Mucosa of stomach (tissue), 1 donor: ENCODE results near the gene RTL5.
"Not testable (repeated sequence)": the region's sequence is repeated elsewhere in the genome, so short reads cannot be mapped to it uniquely, and the experiment has no call there.

Experiments
- H3K27me3 ChIP-seq: one replicate; pipeline ENCODE4 v1.7.0; 2013; ENCODE audit warnings: mild to moderate bottlenecking, low read length; ENCODE audit not compliant: control insufficient read depth, insufficient read depth
- H3K36me3 ChIP-seq: one replicate; pipeline ENCODE4 v1.7.0; 2013; ENCODE audit warnings: low read length; ENCODE audit not compliant: control insufficient read depth, insufficient read depth
- H3K4me1 ChIP-seq: one replicate; pipeline ENCODE4 v1.7.0; 2013; ENCODE audit warnings: mild to moderate bottlenecking, low read length; ENCODE audit not compliant: control insufficient read depth, insufficient read depth
- H3K4me3 ChIP-seq: one replicate; pipeline ENCODE4 v1.7.0; 2013; ENCODE audit warnings: low read length
- H3K9ac ChIP-seq: one replicate; pipeline ENCODE4 v1.7.0; 2013; ENCODE audit warnings: mild to moderate bottlenecking, low read length, moderate library complexity
- H3K9me3 ChIP-seq: one replicate; pipeline ENCODE4 v1.7.0; 2013; ENCODE audit warnings: mild to moderate bottlenecking, low read length, moderate library complexity; ENCODE audit not compliant: control insufficient read depth
- donor health status: Pancreatic carcinoma.

Gene RTL5

GRCh38 chrX:72131317-72132294 is at the start of gene RTL5:
TSS of gene RTL5 (minus strand) at chrX:72131915.
- no peaks in the 10 kb centered on the region for H3K9me3 ChIP-seq
- no peaks in the 10 kb centered on the region for H3K36me3 ChIP-seq
- no peak within 1 kb of the TSS for H3K9ac ChIP-seq
- no peak within 1 kb of the TSS for H3K4me3 ChIP-seq
- H3K27me3 ChIP-seq: peaks cover 9% of the 10 kb centered on the region
- H3K4me1 ChIP-seq: peaks cover 5% of the 10 kb centered on the region

- Histone ChIP-seq H3K4me1 (peaks cover 8% of the 10 kb centered on the region), H3K9ac (no peak overlapping the region), H3K27me3 (no peaks in the 10 kb centered on the region), H3K36me3 (no peaks in the 10 kb centered on the region), H3K4me3 (no peak overlapping the region), H3K9me3 (no peaks in the 10 kb centered on the region)
These were observed 48.8 kb upstream of the RTL5 start for GRCh38 chrX:72180539-72180938.

GRCh38 chrX:72176981-72177380 is 45.3 kb upstream of the RTL5 start:
- no peaks in the 10 kb centered on the region for H3K36me3 ChIP-seq
- peaks cover 4% of the 10 kb centered on the region for H3K4me1 ChIP-seq
- no peaks in the 10 kb centered on the region for H3K9me3 ChIP-seq
- H3K9ac ChIP-seq: no peak overlapping the region
- H3K4me3 ChIP-seq: no peak overlapping the region
- no peaks in the 10 kb centered on the region for H3K27me3 ChIP-seq

GRCh38 chrX:72176289-72176688 is 44.6 kb upstream of the RTL5 start:
- not testable (repeated sequence) for H3K4me3 ChIP-seq, H3K4me1 ChIP-seq, H3K36me3 ChIP-seq, H3K27me3 ChIP-seq, H3K9ac ChIP-seq, H3K9me3 ChIP-seq

- H3K9me3 ChIP-seq: no peaks in the 10 kb centered on the region
- H3K4me3 ChIP-seq: no peak overlapping the region
- H3K4me1 ChIP-seq: no peaks in the 10 kb centered on the region
- H3K9ac ChIP-seq: no peak overlapping the region
- no peaks in the 10 kb centered on the region for H3K27me3 ChIP-seq
- no peaks in the 10 kb centered on the region for H3K36me3 ChIP-seq
These were observed 37.5 kb upstream of the RTL5 start for GRCh38 chrX:72169008-72169728.

GRCh38 chrX:72165551-72165950 is 33.8 kb upstream of the RTL5 start:
- Histone ChIP-seq H3K36me3 (no peaks in the 10 kb centered on the region), H3K27me3 (no peaks in the 10 kb centered on the region), H3K9me3 (no peaks in the 10 kb centered on the region), H3K4me3 (no peak overlapping the region), H3K4me1 (no peaks in the 10 kb centered on the region), H3K9ac (no peak overlapping the region)

- H3K9me3 ChIP-seq: no peaks in the 10 kb centered on the region
- H3K4me3 ChIP-seq: no peak overlapping the region
- H3K9ac ChIP-seq: no peak overlapping the region
These were observed 28.1 kb upstream of the RTL5 start for GRCh38 chrX:72159769-72160168.

GRCh38 chrX:72158773-72159172 is 27.1 kb upstream of the RTL5 start:
- H3K9me3 ChIP-seq: no peaks in the 10 kb centered on the region
- no peak overlapping the region for H3K4me3 ChIP-seq
- no peaks in the 10 kb centered on the region for H3K36me3 ChIP-seq
- H3K9ac ChIP-seq: no peak overlapping the region
- H3K4me1 ChIP-seq: no peaks in the 10 kb centered on the region
- H3K27me3 ChIP-seq: no peaks in the 10 kb centered on the region

More at GRCh38 chrX:72159769-72160168, 28.1 kb upstream of the RTL5 start:
- no peaks in the 10 kb centered on the region for H3K36me3 ChIP-seq
- H3K27me3 ChIP-seq: no peaks in the 10 kb centered on the region
- no peaks in the 10 kb centered on the region for H3K4me1 ChIP-seq

GRCh38 chrX:72146527-72146926 is 14.8 kb upstream of the RTL5 start:
- Histone ChIP-seq H3K4me3 (no peak overlapping the region), H3K4me1 (no peaks in the 10 kb centered on the region), H3K9me3 (no peaks in the 10 kb centered on the region), H3K36me3 (no peaks in the 10 kb centered on the region), H3K9ac (no peak overlapping the region), H3K27me3 (no peaks in the 10 kb centered on the region)

GRCh38 chrX:72145181-72145580 is 13.5 kb upstream of the RTL5 start:
- Histone ChIP-seq H3K36me3 (no peaks in the 10 kb centered on the region), H3K9me3 (no peaks in the 10 kb centered on the region), H3K9ac (no peak overlapping the region), H3K27me3 (no peaks in the 10 kb centered on the region), H3K4me3 (no peak overlapping the region), H3K4me1 (no peaks in the 10 kb centered on the region)

GRCh38 chrX:72143609-72143907 is 11.8 kb upstream of the RTL5 start:
- Histone ChIP-seq H3K9ac (no peak overlapping the region), H3K9me3 (no peaks in the 10 kb centered on the region), H3K27me3 (no peaks in the 10 kb centered on the region), H3K36me3 (no peaks in the 10 kb centered on the region), H3K4me1 (no peaks in the 10 kb centered on the region), H3K4me3 (no peak overlapping the region)

GRCh38 chrX:72142794-72143608 is 11.3 kb upstream of the RTL5 start:
- H3K9me3 ChIP-seq: no peaks in the 10 kb centered on the region
- no peaks in the 10 kb centered on the region for H3K36me3 ChIP-seq
- no peaks in the 10 kb centered on the region for H3K4me1 ChIP-seq
- H3K4me3 ChIP-seq: no peak overlapping the region
- H3K9ac ChIP-seq: no peak overlapping the region
- no peaks in the 10 kb centered on the region for H3K27me3 ChIP-seq
